Dendritic cell treated with granulocyte-macrophage colony-stimulating factor and Interleukin-4, amounts not matched to agents 40 ng/mL and 50 ng/mL, for 4 days (primary cell): Measurements from ENCODE around the gene LAG3.

Experiments
- H3K27ac Mint-ChIP-seq: one replicate; pipeline ENCODE4 v1.8.0; 2022; ENCODE audit warnings: mild to moderate bottlenecking, mixed read lengths
- H3K27me3 Mint-ChIP-seq: one replicate; pipeline ENCODE4 v1.8.0; 2022; ENCODE audit warnings: mild to moderate bottlenecking, mixed read lengths
- H3K36me3 Mint-ChIP-seq: one replicate; pipeline ENCODE4 v1.8.0; 2022; ENCODE audit warnings: low read depth, mixed read lengths
- H3K4me1 Mint-ChIP-seq: one replicate; pipeline ENCODE4 v1.8.0; 2022; ENCODE audit warnings: low read depth, mixed read lengths
- H3K4me3 Mint-ChIP-seq: one replicate; pipeline ENCODE4 v1.8.0; 2022; ENCODE audit warnings: mild to moderate bottlenecking, moderate library complexity, mixed read lengths
- H3K9me3 Mint-ChIP-seq: one replicate; pipeline ENCODE4 v1.8.0; 2022; ENCODE audit warnings: mixed read lengths
- intact Hi-C: fragments of 100-400 bp; cut with micrococcal nuclease; formaldehyde crosslinking; loops from one replicate; pipeline ENCODE4 v1.15.0; 2022

The LAG3 gene

DNA sequence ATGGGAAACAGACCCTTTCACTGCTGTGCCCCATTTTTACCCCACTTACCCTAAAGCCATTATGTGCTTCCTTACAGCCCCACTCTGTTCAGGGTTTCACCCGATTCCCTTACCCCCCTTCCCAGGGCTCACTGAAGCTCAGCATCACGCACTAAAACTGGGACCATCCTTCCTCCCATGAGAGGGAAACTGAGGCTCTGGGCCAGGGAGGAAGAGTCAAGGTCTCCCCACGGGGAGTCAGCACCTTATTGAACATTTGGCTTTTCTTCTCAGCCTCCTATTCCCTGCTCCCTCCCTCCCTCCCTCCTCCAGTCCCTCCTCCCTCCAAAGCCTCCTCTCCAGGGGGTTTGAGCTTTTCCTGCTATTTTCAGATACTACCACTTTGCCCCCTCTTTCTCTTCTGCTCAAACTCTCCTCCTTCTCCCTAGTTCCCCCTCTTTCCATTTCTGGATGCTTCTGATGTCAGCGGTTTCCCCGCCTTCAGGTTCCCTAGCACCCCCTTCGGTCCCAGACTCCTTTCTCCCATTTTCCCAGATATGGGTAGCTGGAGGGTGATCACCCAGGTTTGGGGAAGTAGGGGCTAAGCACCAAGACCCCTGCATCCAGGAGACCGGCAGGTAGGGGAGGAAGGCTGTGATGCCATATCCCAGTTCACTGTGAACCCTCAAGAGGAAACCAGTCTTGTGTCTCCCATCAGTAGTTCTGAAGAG, 50.3 kb downstream of the LAG3 start:
- peaks cover 48% of the 10 kb centered on the region for H3K36me3 Mint-ChIP-seq
- peaks cover 68% of the 10 kb centered on the region for H3K4me1 Mint-ChIP-seq
- H3K4me3 Mint-ChIP-seq = peak overlapping the region; percentile 80
- H3K27me3 Mint-ChIP-seq = peaks cover 30% of the 10 kb centered on the region
- H3K9me3 Mint-ChIP-seq = no peaks in the 10 kb centered on the region
- H3K27ac Mint-ChIP-seq = peak overlapping the region; percentile 78
- intact Hi-C loops = loop anchor here (5.0 kb wide), 1 partner anchor 35 kb away; the partner anchor contains the start of gene CD4

DNA sequence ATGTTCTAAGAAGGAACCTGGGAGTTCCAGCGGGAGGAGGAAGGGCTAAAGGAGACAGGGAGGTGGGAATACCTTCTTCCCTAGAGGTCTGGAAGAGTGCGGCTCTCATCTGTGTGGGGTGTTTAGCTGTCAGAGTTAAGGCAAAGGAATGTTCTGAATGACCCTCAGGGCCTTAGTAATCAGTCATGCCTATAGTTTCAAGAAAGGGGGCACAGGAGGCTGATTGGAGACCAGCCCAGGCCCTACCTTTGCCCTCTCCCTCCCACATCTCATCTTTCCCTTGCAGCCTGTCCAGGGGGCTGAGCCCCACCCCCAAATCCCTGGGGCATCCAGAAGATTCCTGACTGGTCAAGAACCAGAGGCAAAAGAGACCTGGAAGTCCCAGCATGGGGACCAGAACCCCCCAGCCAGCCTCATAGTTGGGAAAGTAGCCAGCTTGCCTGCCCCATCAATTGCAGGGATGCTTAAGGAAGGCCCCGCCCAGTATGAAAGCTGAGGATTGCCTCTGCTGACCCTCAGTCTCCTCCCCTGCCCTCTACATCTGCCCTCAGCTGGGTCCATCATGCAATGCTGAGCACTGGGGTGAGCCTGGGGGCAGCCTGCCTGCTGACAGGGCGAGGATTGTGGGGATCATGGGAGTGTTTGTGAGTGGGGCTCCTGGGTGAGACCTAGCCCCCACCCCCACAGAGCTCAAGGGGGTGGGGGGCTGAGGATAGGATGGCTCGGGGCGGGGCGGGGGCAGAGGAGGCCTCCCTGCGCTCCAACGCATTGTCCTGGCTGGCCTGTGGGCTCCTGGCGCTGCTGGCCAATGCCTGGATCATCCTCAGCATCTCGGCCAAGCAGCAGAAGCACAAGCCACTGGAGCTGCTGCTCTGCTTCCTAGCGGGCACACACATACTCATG, 51.1 kb downstream of the LAG3 start:
- no peaks in the 10 kb centered on the region for H3K9me3 Mint-ChIP-seq
- peaks cover 35% of the 10 kb centered on the region for H3K27me3 Mint-ChIP-seq
- peaks cover 39% of the 10 kb centered on the region for H3K36me3 Mint-ChIP-seq
- peaks cover 70% of the 10 kb centered on the region for H3K4me1 Mint-ChIP-seq
- intact Hi-C loops = loop anchor here (5.0 kb wide), 1 partner anchor 36 kb away; the partner anchor contains the start of gene CD4
- peak overlapping the region; percentile 78 for H3K27ac Mint-ChIP-seq
- no peak overlapping the region for H3K4me3 Mint-ChIP-seq

DNA sequence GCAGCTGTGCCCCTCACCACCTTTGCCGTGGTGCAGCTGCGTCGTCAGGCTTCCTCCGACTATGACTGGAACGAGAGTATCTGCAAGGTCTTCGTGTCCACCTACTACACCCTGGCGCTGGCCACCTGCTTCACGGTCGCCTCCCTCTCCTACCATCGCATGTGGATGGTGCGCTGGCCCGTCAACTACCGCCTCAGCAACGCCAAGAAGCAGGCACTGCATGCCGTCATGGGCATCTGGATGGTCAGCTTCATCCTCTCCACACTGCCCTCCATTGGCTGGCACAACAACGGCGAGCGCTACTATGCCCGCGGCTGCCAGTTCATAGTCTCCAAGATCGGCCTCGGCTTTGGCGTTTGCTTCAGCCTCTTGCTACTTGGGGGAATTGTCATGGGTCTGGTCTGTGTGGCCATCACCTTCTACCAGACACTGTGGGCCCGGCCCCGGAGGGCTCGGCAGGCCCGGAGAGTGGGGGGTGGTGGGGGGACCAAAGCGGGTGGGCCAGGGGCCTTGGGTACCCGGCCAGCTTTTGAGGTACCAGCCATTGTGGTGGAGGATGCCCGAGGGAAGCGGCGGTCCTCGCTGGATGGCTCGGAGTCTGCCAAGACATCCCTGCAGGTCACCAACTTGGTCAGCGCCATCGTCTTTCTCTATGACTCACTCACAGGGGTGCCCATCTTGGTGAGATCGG, 51.9 kb downstream of the LAG3 start:
- Mint-ChIP-seq H3K36me3 (peaks cover 31% of the 10 kb centered on the region), H3K27me3 (peaks cover 41% of the 10 kb centered on the region), H3K9me3 (no peaks in the 10 kb centered on the region), H3K4me1 (peaks cover 66% of the 10 kb centered on the region), H3K4me3 (no peak overlapping the region), H3K27ac (no peak overlapping the region)
- intact Hi-C loops = loop anchor here (5.0 kb wide), 1 partner anchor 37 kb away; the partner anchor contains the start of gene CD4

DNA sequence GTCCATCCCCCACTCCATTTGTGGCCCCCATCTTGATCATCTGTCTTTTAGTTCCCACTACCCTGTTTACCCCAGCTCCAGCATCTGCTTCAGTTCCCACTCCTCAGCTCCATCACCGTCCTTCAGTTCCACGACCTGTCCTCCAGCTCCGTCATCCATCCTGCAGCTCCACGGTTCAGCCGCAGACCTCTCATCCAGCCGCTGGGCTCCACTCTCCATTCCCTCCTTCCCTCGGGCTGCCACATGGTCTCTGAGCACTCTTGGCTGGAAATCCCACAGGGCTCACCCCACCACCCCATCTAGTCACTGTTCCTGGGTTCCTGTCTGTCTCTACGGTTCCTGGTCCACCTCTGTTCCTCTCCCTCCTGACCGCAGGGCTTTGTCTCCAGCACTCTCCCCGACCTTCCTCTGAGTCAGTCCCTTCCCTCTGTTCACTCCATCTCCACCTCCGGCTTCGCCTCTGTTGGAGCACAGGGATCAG, 52.6 kb downstream of the LAG3 start:
- H3K36me3 Mint-ChIP-seq = peaks cover 24% of the 10 kb centered on the region
- no peak overlapping the region for H3K27ac Mint-ChIP-seq
- H3K9me3 Mint-ChIP-seq = no peaks in the 10 kb centered on the region
- H3K4me3 Mint-ChIP-seq = no peak overlapping the region
- intact Hi-C loops = loop anchor here (1.0 to 5.0 kb wide), 5 partner anchors 38 to 208 kb away; partner anchors contain the start of genes CD4, MLF2 and ZNF384
- H3K27me3 Mint-ChIP-seq = peaks cover 48% of the 10 kb centered on the region
- H3K4me1 Mint-ChIP-seq = peaks cover 65% of the 10 kb centered on the region

DNA sequence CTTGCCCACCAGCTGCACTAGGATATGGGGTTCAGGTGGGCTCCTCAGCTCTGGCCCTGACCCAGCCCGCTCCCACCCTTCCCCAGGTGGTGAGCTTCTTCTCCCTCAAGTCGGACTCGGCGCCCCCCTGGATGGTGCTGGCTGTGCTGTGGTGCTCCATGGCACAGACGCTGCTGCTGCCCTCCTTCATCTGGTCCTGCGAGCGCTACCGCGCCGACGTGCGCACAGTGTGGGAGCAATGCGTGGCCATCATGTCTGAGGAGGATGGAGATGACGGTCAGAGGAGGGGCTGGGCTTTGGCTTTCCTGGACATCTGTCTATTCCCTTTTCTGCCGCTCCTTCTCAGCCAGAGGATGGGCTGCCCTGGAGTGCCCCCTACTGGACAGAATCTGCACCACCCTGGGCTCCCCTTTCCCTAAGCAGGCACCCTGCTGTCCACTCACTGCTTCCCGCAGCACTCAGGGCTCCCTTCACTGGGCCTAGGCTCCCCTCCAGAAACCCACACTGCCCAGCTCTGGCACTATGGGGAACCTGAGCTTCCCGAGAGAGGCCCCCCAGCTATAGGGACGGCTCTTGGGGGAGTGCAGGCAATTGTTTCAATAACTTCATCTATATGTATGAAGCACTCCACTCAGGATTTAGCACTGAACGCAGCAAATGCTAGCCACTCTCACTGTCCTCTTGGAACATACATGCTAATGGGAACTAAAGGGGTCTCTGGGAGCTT, 53.2 kb downstream of the LAG3 start:
- Mint-ChIP-seq H3K27me3 (peaks cover 54% of the 10 kb centered on the region), H3K4me1 (peaks cover 65% of the 10 kb centered on the region), H3K36me3 (peaks cover 18% of the 10 kb centered on the region), H3K27ac (no peak overlapping the region), H3K9me3 (no peaks in the 10 kb centered on the region), H3K4me3 (no peak overlapping the region)
- intact Hi-C loops = loop anchor here (1.0 to 5.0 kb wide), 4 partner anchors 72 to 208 kb away; partner anchors contain the start of genes MLF2 and ZNF384

DNA sequence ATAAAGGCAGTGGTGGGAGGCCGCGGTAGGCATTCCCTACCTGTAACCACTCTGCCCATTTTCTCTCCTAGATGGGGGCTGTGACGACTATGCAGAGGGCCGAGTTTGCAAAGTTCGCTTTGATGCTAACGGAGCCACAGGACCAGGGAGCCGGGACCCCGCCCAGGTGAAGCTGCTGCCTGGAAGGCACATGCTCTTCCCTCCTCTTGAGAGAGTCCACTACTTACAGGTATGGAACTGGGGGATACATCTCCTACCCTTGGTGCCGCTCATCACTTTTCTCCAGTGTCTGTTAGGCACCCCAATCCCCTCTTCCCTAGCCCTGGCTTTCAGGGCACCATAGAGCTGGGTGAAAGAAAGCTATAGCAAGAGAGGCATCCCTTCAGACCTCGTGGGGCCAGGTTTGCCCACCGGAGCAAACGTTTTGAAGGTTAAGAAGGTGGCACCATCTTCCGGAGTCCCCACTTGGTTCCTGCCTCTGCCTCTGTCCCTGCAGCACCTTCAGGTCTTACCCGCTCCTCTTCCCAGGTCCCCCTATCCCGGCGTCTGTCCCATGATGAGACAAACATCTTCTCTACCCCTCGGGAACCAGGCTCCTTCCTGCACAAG, 53.9 kb downstream of the LAG3 start:
- intact Hi-C loops = loop anchor here (5.0 kb wide), 3 partner anchors 89 to 209 kb away; partner anchors contain the start of gene ZNF384
- H3K4me3 Mint-ChIP-seq = no peak overlapping the region
- peaks cover 15% of the 10 kb centered on the region for H3K36me3 Mint-ChIP-seq
- H3K4me1 Mint-ChIP-seq = peaks cover 63% of the 10 kb centered on the region
- H3K27ac Mint-ChIP-seq = no peak overlapping the region
- H3K9me3 Mint-ChIP-seq = no peaks in the 10 kb centered on the region
- H3K27me3 Mint-ChIP-seq = peaks cover 60% of the 10 kb centered on the region

DNA sequence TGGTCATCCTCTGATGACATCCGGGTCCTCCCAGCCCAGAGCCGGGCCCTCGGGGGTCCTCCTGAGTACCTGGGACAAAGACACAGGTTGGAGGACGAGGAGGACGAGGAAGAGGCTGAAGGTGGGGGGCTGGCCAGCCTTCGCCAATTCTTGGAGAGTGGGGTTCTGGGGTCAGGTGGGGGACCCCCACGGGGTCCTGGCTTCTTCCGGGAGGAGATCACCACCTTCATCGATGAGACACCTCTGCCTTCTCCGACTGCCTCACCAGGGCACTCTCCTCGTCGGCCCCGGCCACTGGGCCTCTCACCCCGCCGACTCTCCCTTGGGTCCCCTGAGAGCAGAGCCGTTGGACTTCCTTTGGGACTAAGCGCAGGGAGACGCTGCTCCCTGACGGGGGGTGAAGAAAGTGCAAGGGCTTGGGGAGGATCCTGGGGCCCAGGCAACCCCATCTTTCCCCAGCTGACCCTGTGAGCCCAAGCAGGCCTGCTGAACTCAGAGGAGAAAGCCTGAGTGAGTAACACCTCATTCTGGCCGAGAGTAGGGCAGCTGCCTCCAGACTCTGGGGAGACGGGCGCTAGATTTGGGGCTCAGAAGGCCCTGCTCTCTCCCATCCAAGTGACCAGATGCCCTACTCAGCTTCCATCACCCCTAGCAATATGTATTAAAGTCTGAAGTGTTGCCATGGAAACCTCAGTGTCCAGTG, 54.6 kb downstream of the LAG3 start:
- H3K4me1 Mint-ChIP-seq = peaks cover 60% of the 10 kb centered on the region
- H3K4me3 Mint-ChIP-seq = no peak overlapping the region
- intact Hi-C loops = loop anchor here (5.0 kb wide), 3 partner anchors 90 to 210 kb away; partner anchors contain the start of gene ZNF384
- H3K27ac Mint-ChIP-seq = no peak overlapping the region
- no peaks in the 10 kb centered on the region for H3K9me3 Mint-ChIP-seq
- peaks cover 66% of the 10 kb centered on the region for H3K27me3 Mint-ChIP-seq
- peaks cover 15% of the 10 kb centered on the region for H3K36me3 Mint-ChIP-seq

DNA sequence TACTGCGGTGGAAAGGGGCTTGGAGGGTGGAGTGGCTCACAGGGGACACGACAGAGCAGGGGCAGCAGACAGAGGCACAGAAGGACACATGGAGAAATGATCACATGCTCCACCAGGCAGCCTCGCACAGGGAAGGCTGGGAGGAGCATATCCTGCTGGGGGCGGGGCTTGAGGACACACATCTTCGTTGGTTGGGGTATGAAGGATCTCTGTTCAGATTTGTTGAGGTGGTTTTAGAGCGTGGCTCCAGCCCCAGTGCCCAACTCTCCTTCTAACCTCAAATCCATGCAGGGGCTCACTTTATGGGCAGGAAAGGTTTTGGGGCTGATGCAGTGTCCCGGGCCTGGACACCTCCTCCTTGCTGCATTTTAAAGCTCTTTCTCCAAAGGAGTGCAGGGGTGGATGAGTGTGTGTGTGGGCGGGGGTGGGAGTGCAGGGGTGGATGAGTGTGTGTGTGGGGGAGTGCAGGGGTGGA, 55.2 kb downstream of the LAG3 start:
- Mint-ChIP-seq H3K36me3 (peaks cover 15% of the 10 kb centered on the region), H3K4me1 (peaks cover 54% of the 10 kb centered on the region), H3K4me3 (peak overlapping the region; percentile 48), H3K27me3 (peaks cover 67% of the 10 kb centered on the region), H3K27ac (no peak overlapping the region), H3K9me3 (no peaks in the 10 kb centered on the region)
- intact Hi-C loops = loop anchor here (5.0 kb wide), 3 partner anchors 90 to 210 kb away; partner anchors contain the start of gene ZNF384
